ENCODE results near the gene PAOX. TPM values are rescaled to one million over a fixed set of nuclear protein-coding genes. Genes with fewer than 3 reads are reported as not detected.
A peak's percentile ranks its signal among the peaks of the same experiment; 100 is the strongest.
"Not testable (repeated sequence)": the region's sequence is repeated elsewhere in the genome, so short reads cannot be mapped to it uniquely, and the experiment has no call there.

The PAOX gene
- total RNA-seq, 1 experiment from 2014 or later, result 2.1 TPM

GRCh38 chr10:133385214-133385613 lies 6.2 kb downstream of the PAOX start:
- no peak for DNase-seq (ENCODE audit: low read depth)

DNA sequence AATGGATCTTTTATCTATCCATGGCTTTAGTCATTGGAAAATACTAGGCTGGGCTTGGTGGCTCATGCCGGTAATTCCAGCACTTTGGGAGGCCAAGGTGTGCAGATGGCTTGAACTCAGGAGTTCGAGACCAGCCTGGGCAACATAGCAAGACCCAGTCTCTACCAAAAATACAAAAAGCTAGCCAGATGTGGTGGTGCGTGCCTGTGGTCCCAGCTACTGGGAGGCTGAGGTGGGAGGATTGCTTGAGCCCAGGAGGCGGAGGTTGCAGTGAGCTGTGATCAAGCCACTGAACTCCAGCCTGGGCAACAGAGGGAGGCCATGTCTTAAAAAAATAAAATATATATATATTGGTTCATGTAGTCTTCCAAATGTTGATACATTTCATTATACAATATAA lies 7.9 kb downstream of the PAOX start:
- DNase-seq (ENCODE audit: low read depth), result not testable (repeated sequence)

GRCh38 chr10:133388236-133388972 lies 9.3 kb downstream of the PAOX start:
- DNase-seq (ENCODE audit: low read depth), result no peak

DNA sequence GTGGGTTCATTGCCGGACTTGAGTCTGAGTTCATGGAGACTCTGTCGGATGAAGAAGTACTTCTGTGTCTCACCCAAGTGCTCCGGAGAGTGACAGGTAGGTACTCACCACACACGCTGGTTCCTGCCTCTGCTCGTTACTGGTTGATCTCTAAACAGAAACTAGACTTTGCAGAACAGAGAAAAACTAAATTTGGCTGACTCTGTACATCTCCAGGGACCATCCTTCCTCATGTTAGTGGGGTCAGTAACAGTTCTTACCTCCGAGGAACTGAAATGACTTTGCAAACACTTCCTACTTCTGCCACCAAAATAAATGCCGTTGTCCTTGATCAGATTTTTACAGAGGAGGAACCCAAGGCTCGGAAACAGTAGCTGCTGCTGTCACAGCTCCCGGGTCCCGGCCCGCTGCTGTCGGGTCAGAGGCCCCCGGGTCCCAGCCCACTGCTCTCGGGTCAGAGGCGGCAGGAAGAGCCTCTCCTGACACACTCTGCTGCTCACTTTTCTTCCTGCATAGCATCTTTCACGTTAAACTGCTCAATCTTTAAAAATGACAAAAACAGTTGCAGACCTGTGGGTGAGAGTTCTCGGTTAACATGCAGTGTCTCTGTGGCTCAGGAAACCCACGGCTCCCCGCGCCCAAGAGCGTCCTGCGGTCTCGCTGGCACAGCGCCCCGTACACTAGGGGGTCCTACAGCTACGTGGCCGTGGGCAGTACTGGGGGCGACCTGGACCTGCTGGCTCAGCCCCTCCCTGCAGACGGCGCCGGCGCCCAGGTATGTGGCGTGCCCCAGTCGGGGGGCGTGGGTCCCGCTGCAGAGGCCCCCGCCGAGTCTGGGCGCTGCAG lies 10.1 kb downstream of the PAOX start:
- DNase-seq (ENCODE audit: low read depth), result no peak

- no peak for DNase-seq (ENCODE audit: low read depth)
Measured at GRCh38 chr10:133390597-133391248, 11.7 kb downstream of the PAOX start.

DNA sequence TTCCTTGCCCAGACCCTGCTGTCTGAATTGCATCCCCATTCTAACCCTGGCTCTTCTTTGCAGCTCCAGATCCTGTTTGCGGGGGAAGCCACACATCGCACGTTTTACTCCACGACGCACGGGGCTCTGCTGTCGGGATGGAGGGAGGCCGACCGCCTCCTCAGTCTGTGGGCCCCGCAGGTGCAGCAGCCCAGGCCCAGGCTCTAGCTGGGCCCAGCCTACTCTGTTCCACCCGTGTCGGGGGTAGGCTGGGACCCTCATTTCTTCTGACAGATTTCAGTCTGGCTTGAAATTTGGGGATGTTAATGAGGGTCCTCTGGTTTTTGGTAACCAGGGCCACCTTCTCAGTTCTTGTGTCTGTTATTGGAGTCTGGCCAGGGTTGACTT lies 12.2 kb downstream of the PAOX start:
- no peak for DNase-seq (ENCODE audit: low read depth)

DNA sequence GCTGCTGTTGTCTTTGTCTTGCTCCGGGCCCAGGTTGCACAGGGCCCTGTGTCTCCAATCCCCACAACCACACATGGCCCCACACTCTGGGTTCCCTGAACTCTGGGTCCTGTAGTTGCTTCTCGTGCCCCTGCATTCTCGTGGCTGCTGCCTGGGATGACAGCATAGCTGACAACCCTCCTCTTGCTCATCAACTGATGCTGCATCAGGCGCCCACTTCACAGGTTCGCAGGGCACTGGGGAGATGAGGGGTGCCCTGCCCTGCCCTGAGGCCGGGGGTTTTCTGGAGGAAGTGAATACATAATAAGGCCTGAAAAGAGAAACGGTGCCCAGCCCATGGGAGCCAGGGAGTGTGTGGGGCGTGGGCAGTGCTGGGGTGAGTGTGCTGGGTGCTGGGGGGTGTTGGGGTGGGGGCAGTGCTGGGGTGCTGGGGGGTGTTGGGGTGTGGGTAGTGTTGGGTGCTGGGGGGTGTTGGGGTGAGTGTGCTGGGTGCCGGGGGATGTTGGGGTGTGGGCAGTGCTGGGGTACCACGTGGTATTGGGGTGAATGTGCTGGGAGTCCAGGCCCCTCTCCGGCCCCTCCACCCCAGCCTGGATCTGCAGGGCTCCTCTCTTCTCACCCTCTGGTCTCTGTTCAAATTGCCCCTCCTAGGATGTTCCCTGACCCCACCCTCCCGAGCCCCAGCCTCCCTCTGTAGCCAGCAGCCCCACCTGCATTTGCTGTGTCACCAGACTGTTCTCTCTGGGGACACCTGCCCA lies 12.9 kb downstream of the PAOX start:
- DNase-seq (ENCODE audit: low read depth), result no peak

DNA sequence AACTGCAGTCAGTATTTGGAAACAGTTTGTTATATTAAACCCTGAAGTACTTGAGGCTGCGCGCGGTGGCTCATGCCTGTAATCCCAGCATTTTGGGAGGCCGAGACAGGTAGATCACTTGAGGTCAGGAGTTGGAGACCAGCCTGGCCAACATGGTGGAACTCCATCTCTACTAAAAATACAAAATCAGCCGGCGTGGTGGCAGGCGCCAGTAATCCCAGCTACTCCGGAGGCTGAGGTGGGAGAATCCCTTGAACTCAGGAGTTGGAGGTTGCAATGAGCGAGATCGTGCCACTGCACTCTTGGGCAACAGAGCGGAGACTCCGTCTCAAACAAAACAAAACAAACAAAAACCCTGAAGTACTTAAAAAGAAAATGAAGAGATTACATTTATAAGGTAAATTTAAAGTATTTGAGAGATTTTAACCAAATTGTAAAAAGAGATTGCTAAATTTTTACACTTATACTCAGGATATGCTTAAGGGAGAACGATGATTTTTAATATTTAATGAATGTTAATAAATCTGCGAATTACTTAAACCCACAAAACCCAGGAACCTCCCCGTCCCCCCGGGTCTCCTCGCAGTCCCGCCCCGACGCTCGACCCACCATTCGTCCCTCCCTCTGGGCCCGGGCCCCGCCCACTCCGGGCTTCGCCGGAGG lies 14.5 kb downstream of the PAOX start:
- no peak for DNase-seq (ENCODE audit: low read depth)

DNA sequence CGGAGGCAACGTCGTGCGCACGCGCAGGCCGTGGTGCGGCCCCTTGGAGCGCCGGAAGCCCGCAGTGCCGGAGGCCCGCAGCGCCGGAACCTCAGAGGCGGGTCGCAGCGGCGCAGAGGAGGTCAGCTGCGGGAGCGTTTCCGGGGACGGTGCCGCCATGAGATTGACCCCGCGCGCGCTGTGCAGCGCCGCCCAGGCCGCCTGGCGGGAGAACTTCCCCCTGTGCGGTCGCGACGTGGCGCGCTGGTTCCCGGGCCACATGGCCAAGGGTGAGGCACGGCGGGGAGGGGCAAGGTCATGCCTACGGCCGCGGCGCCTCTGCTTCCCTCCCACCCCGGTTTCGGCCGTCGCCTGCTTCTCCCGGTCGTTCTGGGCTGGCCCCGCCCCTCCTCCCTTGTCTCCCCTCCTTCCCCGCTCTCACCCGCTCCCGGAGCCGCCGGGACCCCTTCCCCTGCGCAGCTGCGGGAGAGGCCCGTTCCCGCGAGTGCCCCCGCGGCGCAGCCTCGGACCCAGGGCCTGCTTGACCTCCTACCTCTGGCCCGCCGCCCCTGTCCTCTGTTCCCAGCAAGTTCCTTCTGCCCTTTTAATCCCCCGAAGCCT lies 15.1 kb downstream of the PAOX start, which contains the start of gene MTG1:
TSS of gene MTG1 (plus strand) at position 94 of the 600 bp plus-strand sequence. CDS start at position 158, 64 bp downstream.
- DNase-seq (ENCODE audit: low read depth), result peak; percentile 92

DNA sequence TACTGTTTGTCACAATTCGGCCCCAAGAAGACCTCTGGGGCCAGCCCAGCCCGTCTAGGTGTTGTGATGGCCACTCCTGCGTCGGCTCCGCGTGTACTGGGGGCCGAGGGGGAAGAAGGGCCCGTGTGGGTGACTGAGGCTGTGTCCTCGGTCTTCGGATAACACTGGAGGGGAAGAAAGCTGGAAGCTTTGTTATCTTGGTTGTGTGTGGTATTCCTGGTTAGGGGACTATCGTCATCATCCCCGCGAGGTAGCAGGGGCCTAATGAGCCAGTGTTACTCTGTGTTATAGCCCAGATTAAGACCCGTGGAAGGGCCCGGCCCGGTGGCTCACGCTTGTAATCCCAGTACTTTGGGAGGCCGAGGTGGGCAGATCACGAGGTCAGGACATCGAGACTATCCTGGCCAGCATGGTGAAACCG lies 15.7 kb downstream of the PAOX start:
- no peak for DNase-seq (ENCODE audit: low read depth)

DNA sequence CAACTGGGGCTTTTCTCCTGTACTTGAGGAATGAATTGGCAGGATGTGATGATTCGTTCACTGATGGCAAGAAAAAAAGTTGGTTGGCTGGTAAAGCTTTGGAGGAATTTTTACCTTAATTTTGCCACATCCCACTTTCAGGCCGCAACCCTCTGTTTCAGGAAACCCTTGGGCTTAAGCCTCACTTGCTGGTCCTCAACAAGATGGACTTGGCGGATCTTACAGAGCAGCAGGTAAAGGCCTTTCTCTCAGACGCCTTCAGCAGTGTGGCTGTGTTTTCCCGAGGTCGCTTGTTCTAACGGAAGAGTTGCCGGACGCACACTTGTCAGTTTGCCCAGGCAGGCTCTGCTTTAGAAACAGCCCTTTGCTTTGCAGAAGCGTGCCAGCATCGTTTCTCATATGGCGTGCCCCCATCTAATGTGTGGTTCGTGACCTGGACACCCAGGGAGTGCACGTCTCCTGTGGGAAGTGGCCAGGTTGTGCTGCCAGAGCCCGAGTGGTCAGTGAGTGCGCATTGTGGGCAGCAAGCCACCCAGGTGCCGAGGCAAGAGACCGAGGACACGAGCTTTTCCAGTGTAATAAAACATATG lies 17.1 kb downstream of the PAOX start:
- no peak for DNase-seq (ENCODE audit: low read depth)

DNA sequence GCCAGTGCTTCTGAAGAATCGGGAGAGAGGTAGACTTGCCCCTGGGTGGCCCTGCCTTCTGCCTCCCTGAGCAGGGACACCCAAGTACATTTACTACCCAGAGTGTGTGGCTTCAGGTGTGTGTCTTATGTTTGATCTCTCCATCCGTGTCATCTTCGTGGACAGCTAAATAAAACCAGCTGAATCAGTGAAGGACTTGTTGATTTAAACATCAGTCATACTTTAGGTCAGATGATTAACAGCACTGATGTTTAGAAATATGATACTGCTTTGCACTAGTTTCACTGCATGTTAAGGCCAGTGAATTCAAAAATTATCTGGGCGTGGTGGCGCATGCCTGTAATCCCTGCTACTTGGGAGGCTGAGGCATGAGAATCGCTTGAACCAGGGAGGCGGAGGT lies 18.9 kb downstream of the PAOX start:
- DNase-seq (ENCODE audit: low read depth), result no peak

- no peak for DNase-seq (ENCODE audit: low read depth)
Measured at GRCh38 chr10:133399123-133399601, 20.1 kb downstream of the PAOX start.

GRCh38 chr10:133400624-133401424 lies 21.8 kb downstream of the PAOX start:
- no peak for DNase-seq (ENCODE audit: low read depth)

GRCh38 chr10:133401500-133401899 lies 22.4 kb downstream of the PAOX start:
- DNase-seq (ENCODE audit: low read depth), result no peak

DNA sequence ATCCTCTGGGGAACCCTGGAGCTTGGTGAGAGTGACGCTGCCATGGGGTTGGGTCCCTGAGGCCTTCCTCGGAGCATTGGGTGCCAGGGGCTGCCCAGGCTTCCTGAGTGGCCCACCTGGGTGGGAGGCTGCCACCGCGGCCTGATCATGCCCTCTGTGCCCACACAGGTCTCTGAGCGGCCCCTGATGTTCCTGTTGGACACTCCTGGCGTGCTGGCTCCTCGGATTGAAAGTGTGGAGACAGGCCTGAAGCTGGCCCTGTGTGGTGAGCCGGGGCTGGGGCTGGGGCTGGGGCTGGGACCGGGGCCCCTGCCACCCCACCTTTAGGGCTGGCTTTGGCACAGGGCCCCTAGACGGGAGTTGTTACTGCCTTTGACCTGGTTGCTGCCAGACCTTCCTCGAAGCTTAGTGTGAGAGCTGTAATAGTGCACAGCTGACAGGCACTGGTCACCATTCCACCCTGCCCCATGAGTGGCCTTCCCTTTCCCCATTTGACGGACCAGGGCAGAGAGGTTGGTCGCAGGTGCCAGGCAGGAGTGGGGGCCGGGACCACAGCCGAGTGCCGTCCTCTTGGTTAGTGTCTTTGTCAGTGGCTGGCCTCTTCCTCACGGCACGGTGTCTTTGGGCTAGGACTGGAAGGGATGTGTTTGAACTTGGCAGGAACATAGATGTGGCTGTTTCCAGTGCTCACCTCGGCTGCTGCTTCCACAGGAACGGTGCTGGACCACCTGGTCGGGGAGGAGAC lies 23.1 kb downstream of the PAOX start:
- DNase-seq (ENCODE audit: low read depth), result no peak

GRCh38 chr10:133403359-133403758 lies 24.3 kb downstream of the PAOX start:
- no peak for DNase-seq (ENCODE audit: low read depth)

- no peak for DNase-seq (ENCODE audit: low read depth)
Measured at GRCh38 chr10:133403784-133404183, 24.7 kb downstream of the PAOX start.

GRCh38 chr10:133405272-133405671 lies 26.2 kb downstream of the PAOX start:
- no peak for DNase-seq (ENCODE audit: low read depth)
